SK-N-SH (cell line): ENCODE results near the gene LRRIQ4. TPM values are rescaled to one million over a fixed set of nuclear protein-coding genes. Genes with fewer than 3 reads are reported as not detected.

Source experiments
- CTCF ChIA-PET: fragments of 300-600, 350-600 bp; formaldehyde crosslinking; extraction: SDS; loops from one replicate; lab custom pipeline; 2021; lab: Yijun Ruan, JAX
- POLR2A ChIA-PET: fragments of 350-600 bp; sonication (Branson Sonifier 250); formaldehyde crosslinking; extraction: SDS; loops from one replicate; lab custom pipeline; 2020; ENCODE audit warnings: antibody characterized with exemption, inconsistent platforms; lab: Yijun Ruan, JAX
- DNase-seq: peaks from one replicate; pipeline ENCODE4 v3.0.0; 2012
- H2AFZ ChIP-seq: fragments of 200-600 bp; sonication (generic); 2 replicates; pipeline ENCODE4 v1.8.1; 2016; ENCODE audit warnings: antibody characterized with exemption, mild to moderate bottlenecking, low read depth
- H3F3A ChIP-seq: fragments of 200-600 bp; sonication (generic); replicated peaks from 2 replicates; pipeline ENCODE3; 2016; ENCODE audit warnings: antibody characterized with exemption, mild to moderate bottlenecking; ENCODE audit not compliant: insufficient read depth
- H3K27ac ChIP-seq, 2 experiments: fragments of 200-500 bp in 1 of 2; fragments of 200-600 bp in 1 of 2; sonication (Bioruptor generic) in 1 of 2; sonication (generic), shearing (Covaris generic) in 1 of 2; 2 replicates each; pipeline versions ENCODE4 v1.5.1 to v1.6.1; 2014 to 2016; ENCODE audit warnings: low read depth in 2 of 2, inconsistent platforms in 1 of 2, low read length in 1 of 2, mild to moderate bottlenecking in 1 of 2, mixed read lengths in 1 of 2
- H3K27me3 ChIP-seq: fragments of 200-600 bp; sonication (generic), shearing (Covaris generic); 2 replicates; pipeline ENCODE4 v1.6.1; 2016; ENCODE audit warnings: mixed run types; ENCODE audit not compliant: insufficient read depth
- H3K36me3 ChIP-seq, 2 experiments: fragments of 200-500 bp in 1 of 2; fragments of 200-600 bp in 1 of 2; sonication (Bioruptor generic) in 1 of 2; sonication (generic) in 1 of 2; replicated peaks in 1 of 2; 2 replicates each; pipeline versions ENCODE3 to v1.5.1; 2014 to 2016; ENCODE audit warnings: low read length in 1 of 2, mild to moderate bottlenecking in 1 of 2; ENCODE audit not compliant: insufficient read depth in 2 of 2, control insufficient read depth in 1 of 2
- H3K4me1 ChIP-seq, 2 experiments: fragments of 200-500 bp in 1 of 2; fragments of 200-600 bp in 1 of 2; sonication (Bioruptor generic) in 1 of 2; sonication (generic), shearing (Covaris generic) in 1 of 2; 2 replicates each; pipeline versions ENCODE4 v1.5.1 to v1.6.1; 2014 to 2016; ENCODE audit warnings: low read depth in 1 of 2, low read length in 1 of 2, mixed run types in 1 of 2; ENCODE audit not compliant: insufficient read depth in 2 of 2, control insufficient read depth in 1 of 2
- H3K4me2 ChIP-seq: fragments of 200-600 bp; sonication (generic), shearing (Covaris generic); 2 replicates; pipeline ENCODE4 v1.6.1; 2017; ENCODE audit warnings: mixed run types
- H3K4me3 ChIP-seq, 2 experiments: fragments of 200-500 bp in 1 of 2; fragments of 200-600 bp in 1 of 2; sonication (Bioruptor generic) in 1 of 2; sonication (generic), shearing (Covaris generic) in 1 of 2; 2 replicates each; pipeline versions ENCODE4 v1.5.1 to v1.8.1; 2014 to 2016; ENCODE audit warnings: low read depth in 2 of 2, inconsistent platforms in 1 of 2, low read length in 1 of 2, mild to moderate bottlenecking in 1 of 2, mixed read lengths in 1 of 2, moderate library complexity in 1 of 2
- H3K79me2 ChIP-seq: fragments of 200-600 bp; sonication (generic); 2 replicates; pipeline ENCODE4 v1.8.1; 2017; ENCODE audit warnings: mild to moderate bottlenecking; ENCODE audit not compliant: insufficient read depth
- H3K9ac ChIP-seq: fragments of 200-600 bp; sonication (generic); 2 replicates; pipeline ENCODE4 v1.6.1; 2017; ENCODE audit warnings: mixed run types
- H3K9me2 ChIP-seq: fragments of 200-600 bp; sonication (generic); 2 replicates; pipeline ENCODE4 v1.6.1; 2017; ENCODE audit warnings: mixed run types
- H3K9me3 ChIP-seq: fragments of 200-600 bp; sonication (generic); 2 replicates; pipeline ENCODE4 v1.6.1; 2017; ENCODE audit warnings: mixed run types, mild to moderate bottlenecking, moderate library complexity
- H4K20me1 ChIP-seq: fragments of 200-600 bp; sonication (generic); 2 replicates; pipeline ENCODE4 v1.6.1; 2017; ENCODE audit warnings: mild to moderate bottlenecking, mixed run types; ENCODE audit not compliant: insufficient read depth
- CTCF ChIP-seq: fragments of 200-600 bp; sonication (generic); IDR thresholded peaks from 2 replicates; pipeline ENCODE4 v1.6.1; 2017; ENCODE audit warnings: antibody characterized with exemption, mild to moderate bottlenecking, moderate library complexity
- EP300 ChIP-seq, 2 experiments: IDR thresholded peaks; 2 replicates each; pipeline versions ENCODE4 v1.4.0 to v1.6.1; 2012; ENCODE audit warnings: borderline replicate concordance in 1 of 2, low read depth in 1 of 2, low read length in 1 of 2
- EZH2phosphoT487 ChIP-seq: fragments of 200-600 bp; sonication (generic); IDR thresholded peaks from 2 replicates; pipeline ENCODE4 v1.6.1; 2017; ENCODE audit warnings: low read depth, mixed run types, mild to moderate bottlenecking, antibody characterized with exemption, moderate library complexity, borderline replicate concordance
- FOSL2 ChIP-seq: IDR thresholded peaks from 2 replicates; pipeline ENCODE4 v1.4.0; 2012; ENCODE audit warnings: low read depth, mild to moderate bottlenecking, moderate library complexity, borderline replicate concordance
- FOXM1 ChIP-seq: IDR thresholded peaks from 2 replicates; pipeline ENCODE4 v1.4.0; 2012; ENCODE audit warnings: low read depth, mild to moderate bottlenecking
- GABPA ChIP-seq: IDR thresholded peaks from 2 replicates; pipeline ENCODE4 v1.4.0; 2012; ENCODE audit warnings: low read depth, mild to moderate bottlenecking
- GATA2 ChIP-seq: sonication (generic); formaldehyde crosslinking; IDR thresholded peaks from 2 replicates; pipeline ENCODE4 v1.5.0; 2020; ENCODE audit warnings: mild to moderate bottlenecking, missing genetic modification reagents
- JUND ChIP-seq: IDR thresholded peaks from 2 replicates; pipeline ENCODE4 v1.4.0; 2012
- MAX ChIP-seq: IDR thresholded peaks from 2 replicates; pipeline ENCODE4 v1.4.0; 2012; ENCODE audit warnings: low read depth
- MXI1 ChIP-seq: IDR thresholded peaks from 2 replicates; pipeline ENCODE4 v1.6.1; 2012; ENCODE audit warnings: mild to moderate bottlenecking, low read depth, low read length, improper control_type of control experiment
- RFX5 ChIP-seq: IDR thresholded peaks from 2 replicates; pipeline ENCODE4 v1.6.1; 2012; ENCODE audit warnings: mild to moderate bottlenecking, improper control_type of control experiment, low read length
- SIN3A ChIP-seq: IDR thresholded peaks from 2 replicates; pipeline ENCODE4 v1.6.1; 2012; ENCODE audit warnings: low read depth, mild to moderate bottlenecking, low read length, moderate library complexity, borderline replicate concordance
- TAF1 ChIP-seq: IDR thresholded peaks from 2 replicates; pipeline ENCODE4 v1.6.1; 2012; ENCODE audit warnings: low read depth, mild to moderate bottlenecking, low read length, moderate library complexity, borderline replicate concordance
- TCF12 ChIP-seq: IDR thresholded peaks from 2 replicates; pipeline ENCODE4 v1.4.0; 2012
- USF1 ChIP-seq: IDR thresholded peaks from 2 replicates; pipeline ENCODE4 v1.4.0; 2012; ENCODE audit warnings: low read depth, borderline replicate concordance
- YY1 ChIP-seq: IDR thresholded peaks from 2 replicates; pipeline ENCODE4 v1.4.0; 2012; ENCODE audit warnings: low read depth, mild to moderate bottlenecking
- WGBS: methylation state at CpG from one replicate; pipeline ENCODE4 v1.1.6; 2017; ENCODE audit warnings: low lambda C conversion rate; 5-methylcytosine and 5-hydroxymethylcytosine counted together
- polyA plus RNA-seq, 3 experiments: library from polyadenylated mRNA; depleted of rRNA; stranded (reverse); fragments of >200 nt; gene quantifications; 2 replicates each; pipeline ENCODE4 v1.2.3, GENCODE V29; 2012
- TF ChIP-seq, protein P1 (sequence below): IDR thresholded peaks from 2 replicates; pipeline ENCODE4; 2012

Gene LRRIQ4
- polyA plus RNA-seq, 1 of the 3 experiments (the other 2 are of a cell fraction) = not detected

GRCh38 chr3:169780742-169781141, 31.9 kb upstream of the LRRIQ4 start (continued):
- TF ChIP-seq MXI1 = no peak

GRCh38 chr3:169781209-169781855, 31.3 kb upstream of the LRRIQ4 start:
- H3K27ac ChIP-seq = no peak overlapping the region
- WGBS = 95% methylated on average over 4 of the region's 4 CpGs
- H3K79me2 ChIP-seq = peaks cover 37% of the 10 kb centered on the region

More at GRCh38 chr3:169781209-169781855, 31.3 kb upstream of the LRRIQ4 start:
- Histone ChIP-seq H3K9me3 (no peaks in the 10 kb centered on the region), H3K4me2 (no peak overlapping the region), H3F3A (peaks cover 6% of the 10 kb centered on the region), H4K20me1 (no peaks in the 10 kb centered on the region), H3K9me2 (no peaks in the 10 kb centered on the region), H3K27me3 (no peaks in the 10 kb centered on the region), H3K9ac (no peak overlapping the region), H2AFZ (no peak overlapping the region), H3K4me3 (no peak overlapping the region), H3K36me3 (peaks cover 87 to 93% of the 10 kb centered on the region in 2 experiments), H3K4me1 (no peaks in the 10 kb centered on the region; a peak in 1 of 4 replicates)
- ChIA-PET POLR2A (interaction anchor here (0.6 kb wide), 1 partner anchor 10 kb away, joined by 4 read pairs; no protein-coding TSS in a partner anchor), CTCF (no interaction called here)
- no peak for TF ChIP-seq CTCF
- no peak for TF ChIP-seq FOXM1
- no peak for TF ChIP-seq GABPA
- TF ChIP-seq USF1 = no peak
- no peak for TF ChIP-seq SIN3A
- no peak for TF ChIP-seq RFX5
- TF ChIP-seq FOSL2 = no peak
- no peak for TF ChIP-seq YY1
- no peak for TF ChIP-seq EP300 (IDR thresholded peaks at IDR 0.05; ENCODE audit: borderline replicate concordance in 1 of 2, low read depth in 1 of 2, low read length in 1 of 2)
- TF ChIP-seq, protein P1, sequence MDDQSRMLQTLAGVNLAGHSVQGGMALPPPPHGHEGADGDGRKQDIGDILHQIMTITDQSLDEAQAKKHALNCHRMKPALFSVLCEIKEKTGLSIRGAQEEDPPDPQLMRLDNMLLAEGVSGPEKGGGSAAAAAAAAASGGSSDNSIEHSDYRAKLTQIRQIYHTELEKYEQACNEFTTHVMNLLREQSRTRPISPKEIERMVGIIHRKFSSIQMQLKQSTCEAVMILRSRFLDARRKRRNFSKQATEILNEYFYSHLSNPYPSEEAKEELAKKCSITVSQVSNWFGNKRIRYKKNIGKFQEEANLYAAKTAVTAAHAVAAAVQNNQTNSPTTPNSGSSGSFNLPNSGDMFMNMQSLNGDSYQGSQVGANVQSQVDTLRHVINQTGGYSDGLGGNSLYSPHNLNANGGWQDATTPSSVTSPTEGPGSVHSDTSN = no peak
- TF ChIP-seq TAF1 = no peak
- TF ChIP-seq MXI1 = no peak
- TF ChIP-seq EZH2phosphoT487 = no peak
- no peak for TF ChIP-seq MAX
- TF ChIP-seq TCF12 = no peak
- no peak for TF ChIP-seq JUND
- TF ChIP-seq GATA2 (CRISPR knock-in tag) = no peak
- DNase-seq = no peak
